ENCODE measurements around the gene CES4A.

The CES4A gene

GRCh38 chr16:67017810-67018488 lies 29.6 kb downstream of the CES4A start:
- Histone ChIP-seq H3K27ac (ENCODE audit: low read depth, low read length, poor library complexity, severe bottlenecking) (no peak overlapping the region), H2AFZ (ENCODE audit: low read length) (no peak overlapping the region), H3K4me3 (ENCODE audit: low read depth, low read length, poor library complexity, severe bottlenecking) (no peak overlapping the region), H3K9me3 (ENCODE audit: low read length) (no peaks in the 10 kb centered on the region), H3K9ac (ENCODE audit: low read length) (no peak overlapping the region), H3F3A (ENCODE audit: insufficient read depth, low read length) (no peaks in the 10 kb centered on the region), H4K20me1 (ENCODE audit: insufficient read depth, low read length) (no peaks in the 10 kb centered on the region), H3K4me2 (ENCODE audit: low read length) (no peak overlapping the region), H3K9me2 (ENCODE audit: low read depth, low read length) (no peaks in the 10 kb centered on the region), H3K79me2 (ENCODE audit: insufficient read depth, low read length) (no peaks in the 10 kb centered on the region), H3K4me1 (ENCODE audit: insufficient read depth, low read length, severe bottlenecking) (peaks cover 13% of the 10 kb centered on the region), H3K36me3 (ENCODE audit: insufficient read depth, low read length) (no peaks in the 10 kb centered on the region), H3K27me3 (ENCODE audit: insufficient read depth, low read length) (0 out of 2 replicates have a peak, but pooled peaks cover 4% of the 10 kb centered on the region)
- TF ChIP-seq, protein P1, sequence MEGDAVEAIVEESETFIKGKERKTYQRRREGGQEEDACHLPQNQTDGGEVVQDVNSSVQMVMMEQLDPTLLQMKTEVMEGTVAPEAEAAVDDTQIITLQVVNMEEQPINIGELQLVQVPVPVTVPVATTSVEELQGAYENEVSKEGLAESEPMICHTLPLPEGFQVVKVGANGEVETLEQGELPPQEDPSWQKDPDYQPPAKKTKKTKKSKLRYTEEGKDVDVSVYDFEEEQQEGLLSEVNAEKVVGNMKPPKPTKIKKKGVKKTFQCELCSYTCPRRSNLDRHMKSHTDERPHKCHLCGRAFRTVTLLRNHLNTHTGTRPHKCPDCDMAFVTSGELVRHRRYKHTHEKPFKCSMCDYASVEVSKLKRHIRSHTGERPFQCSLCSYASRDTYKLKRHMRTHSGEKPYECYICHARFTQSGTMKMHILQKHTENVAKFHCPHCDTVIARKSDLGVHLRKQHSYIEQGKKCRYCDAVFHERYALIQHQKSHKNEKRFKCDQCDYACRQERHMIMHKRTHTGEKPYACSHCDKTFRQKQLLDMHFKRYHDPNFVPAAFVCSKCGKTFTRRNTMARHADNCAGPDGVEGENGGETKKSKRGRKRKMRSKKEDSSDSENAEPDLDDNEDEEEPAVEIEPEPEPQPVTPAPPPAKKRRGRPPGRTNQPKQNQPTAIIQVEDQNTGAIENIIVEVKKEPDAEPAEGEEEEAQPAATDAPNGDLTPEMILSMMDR (IDR thresholded peaks at IDR 0.05; ENCODE audit: low read length), result peak; percentile 93
- no peak for TF ChIP-seq EZH2 (IDR thresholded peaks at IDR 0.05; ENCODE audit: borderline replicate concordance, low read length)

DNA sequence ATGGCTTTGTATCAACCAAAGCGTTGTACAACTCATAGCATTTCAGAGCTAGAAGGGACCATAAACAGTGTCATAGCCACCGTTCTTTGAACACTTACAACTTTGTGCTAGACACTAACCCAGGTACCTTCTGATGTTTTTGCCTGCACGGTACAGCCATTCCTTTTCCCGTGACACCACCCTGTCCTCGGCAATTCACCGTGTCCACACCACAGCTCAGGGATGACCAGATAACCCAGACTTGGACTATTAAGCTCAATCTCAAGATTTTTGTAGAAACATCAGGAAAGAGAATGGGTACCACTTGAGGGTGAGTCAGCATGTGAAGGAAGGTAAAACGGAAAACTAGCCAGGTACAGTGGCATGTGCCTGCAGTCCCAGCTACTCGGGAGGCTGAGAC lies 30.8 kb downstream of the CES4A start:
- no peaks in the 10 kb centered on the region for H3K36me3 ChIP-seq (ENCODE audit: insufficient read depth, low read length)
- no peak overlapping the region for H3K27ac ChIP-seq (ENCODE audit: low read depth, low read length, poor library complexity, severe bottlenecking)
- no peak overlapping the region for H3K4me2 ChIP-seq (ENCODE audit: low read length)
- no peaks in the 10 kb centered on the region for H3K9me3 ChIP-seq (ENCODE audit: low read length)
- no peaks in the 10 kb centered on the region for H4K20me1 ChIP-seq (ENCODE audit: insufficient read depth, low read length)
- H3K9me2 ChIP-seq (ENCODE audit: low read depth, low read length), result no peaks in the 10 kb centered on the region
- H3K4me1 ChIP-seq (ENCODE audit: insufficient read depth, low read length, severe bottlenecking), result peaks cover 2% of the 10 kb centered on the region
- no peaks in the 10 kb centered on the region for H3K79me2 ChIP-seq (ENCODE audit: insufficient read depth, low read length)
- H2AFZ ChIP-seq (ENCODE audit: low read length), result no peak overlapping the region
- H3F3A ChIP-seq (ENCODE audit: insufficient read depth, low read length), result no peaks in the 10 kb centered on the region
- H3K4me3 ChIP-seq (ENCODE audit: low read depth, low read length, poor library complexity, severe bottlenecking), result no peak overlapping the region
- TF ChIP-seq, protein P1 (IDR thresholded peaks at IDR 0.05; ENCODE audit: low read length), result no peak
- no peak for TF ChIP-seq EZH2 (IDR thresholded peaks at IDR 0.05; ENCODE audit: borderline replicate concordance, low read length)
- H3K27me3 ChIP-seq (ENCODE audit: insufficient read depth, low read length), result 0 out of 2 replicates have a peak, but pooled peaks cover 4% of the 10 kb centered on the region
- H3K9ac ChIP-seq (ENCODE audit: low read length), result no peak overlapping the region

DNA sequence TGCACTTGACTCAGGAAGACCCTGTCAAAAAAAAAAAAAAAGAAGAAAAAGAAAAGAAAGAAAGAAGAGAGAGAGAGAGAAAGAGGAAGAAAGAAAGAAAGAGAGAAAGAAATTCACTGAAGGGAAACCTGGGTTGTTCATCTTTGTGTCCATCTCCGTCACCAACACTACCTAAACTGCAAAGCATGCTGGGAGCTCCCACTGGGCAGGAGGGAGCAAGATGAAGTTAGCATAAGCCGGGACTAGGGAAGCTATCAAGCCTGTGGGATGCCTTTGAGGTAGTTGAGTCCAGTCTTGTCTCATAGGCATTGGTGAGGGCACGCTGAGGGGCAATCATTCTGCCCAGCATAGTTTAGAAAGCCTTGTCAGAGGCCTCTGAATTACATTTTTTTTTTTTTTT lies 32.9 kb downstream of the CES4A start:
- Histone ChIP-seq H2AFZ (ENCODE audit: low read length) (no peak overlapping the region), H3K79me2 (ENCODE audit: insufficient read depth, low read length) (no peaks in the 10 kb centered on the region), H3K4me3 (ENCODE audit: low read depth, low read length, poor library complexity, severe bottlenecking) (no peak overlapping the region), H3K27me3 (ENCODE audit: insufficient read depth, low read length) (no peaks in the 10 kb centered on the region), H4K20me1 (ENCODE audit: insufficient read depth, low read length) (no peaks in the 10 kb centered on the region), H3K4me2 (ENCODE audit: low read length) (no peak overlapping the region), H3K27ac (ENCODE audit: low read depth, low read length, poor library complexity, severe bottlenecking) (no peak overlapping the region), H3K9me2 (ENCODE audit: low read depth, low read length) (no peaks in the 10 kb centered on the region), H3K4me1 (ENCODE audit: insufficient read depth, low read length, severe bottlenecking) (no peaks in the 10 kb centered on the region), H3K9ac (ENCODE audit: low read length) (no peak overlapping the region), H3F3A (ENCODE audit: insufficient read depth, low read length) (no peaks in the 10 kb centered on the region), H3K9me3 (ENCODE audit: low read length) (no peaks in the 10 kb centered on the region), H3K36me3 (ENCODE audit: insufficient read depth, low read length) (no peaks in the 10 kb centered on the region)
- TF ChIP-seq, protein P1 (IDR thresholded peaks at IDR 0.05; ENCODE audit: low read length), result no peak
- TF ChIP-seq EZH2 (IDR thresholded peaks at IDR 0.05; ENCODE audit: borderline replicate concordance, low read length), result no peak
